PC-3 (cell line): ENCODE measurements around the gene C6orf47. TPM values are rescaled to one million over a fixed set of nuclear protein-coding genes. Genes with fewer than 3 reads are reported as not detected.

Experiments
- ATAC-seq: fragments of 200-7000 bp; cut with Tn5 transposase; 2 replicates; pipeline ENCODE4 v1.9.1; 2020; ENCODE audit warnings: mild to moderate bottlenecking, moderate library complexity
- BruUV-seq: library from RNA; stranded (reverse); fragments of 400-500 nt; replicated peaks from 2 replicates; lab custom pipeline; 2021; lab: Mats Ljungman, UMichigan
- CTCF ChIA-PET: fragments of 300-600 bp; sonication (Branson Sonifier 250); formaldehyde crosslinking; loops from one replicate; lab custom pipeline; 2022; ENCODE audit warnings: antibody characterized with exemption; lab: Charles Lee
- POLR2A ChIA-PET: fragments of 300-600 bp; sonication (Branson Sonifier 250); formaldehyde crosslinking; loops from one replicate; lab custom pipeline; 2022; ENCODE audit warnings: antibody characterized with exemption; ENCODE audit not compliant: unreplicated experiment; lab: Charles Lee
- DNase-seq: peaks from one replicate; pipeline ENCODE4 v3.0.0-alpha.2; 2015
- H2AFZ ChIP-seq: fragments of 300-600 bp; sonication (generic); 2 replicates; pipeline ENCODE4 v1.6.0; 2016; ENCODE audit warnings: antibody characterized with exemption, low read length
- H3F3A ChIP-seq: fragments of 300-600 bp; sonication (generic); one replicate; pipeline ENCODE4 v1.6.0; 2017; ENCODE audit warnings: antibody characterized with exemption, low read length, control low read depth, mild to moderate bottlenecking; ENCODE audit not compliant: unreplicated experiment
- H3K27ac ChIP-seq: fragments of 300-600 bp; sonication (generic); 2 replicates; pipeline ENCODE4 v1.5.1; 2016; ENCODE audit warnings: mild to moderate bottlenecking, low read length
- H3K27me3 ChIP-seq: fragments of 300-600 bp; sonication (generic); 2 replicates; pipeline ENCODE4 v1.6.1; 2016; ENCODE audit warnings: low read length, mixed read lengths
- H3K36me3 ChIP-seq: fragments of 300-600 bp; sonication (generic); 2 replicates; pipeline ENCODE4 v1.6.1; 2016; ENCODE audit warnings: low read depth, mixed run types, low read length, mixed read lengths
- H3K4me1 ChIP-seq: fragments of 300-600 bp; sonication (generic); 2 replicates; pipeline ENCODE4 v1.5.1; 2016; ENCODE audit warnings: low read length; ENCODE audit not compliant: insufficient read depth
- H3K4me2 ChIP-seq: fragments of 300-600 bp; sonication (generic); 2 replicates; pipeline ENCODE4 v1.6.0; 2016; ENCODE audit warnings: low read length
- H3K4me3 ChIP-seq: fragments of 300-600 bp; sonication (generic); 2 replicates; pipeline ENCODE4 v1.5.1; 2016; ENCODE audit warnings: mild to moderate bottlenecking, low read length, mixed read lengths
- H3K79me2 ChIP-seq: fragments of 300-600 bp; sonication (generic); 2 replicates; pipeline ENCODE4 v1.6.1; 2017; ENCODE audit warnings: low read length, mixed read lengths
- H3K9ac ChIP-seq: fragments of 300-600 bp; sonication (generic); 2 replicates; pipeline ENCODE4 v1.6.0; 2016; ENCODE audit warnings: mild to moderate bottlenecking, low read length
- H3K9me2 ChIP-seq: fragments of 300-600 bp; sonication (generic); replicated peaks from 2 replicates; pipeline ENCODE4 v1.6.1; 2016; ENCODE audit warnings: mixed run types, low read length, mixed read lengths
- H3K9me3 ChIP-seq: fragments of 300-600 bp; sonication (generic); 2 replicates; pipeline ENCODE4 v1.6.1; 2016; ENCODE audit warnings: low read length, mixed read lengths
- H4K20me1 ChIP-seq: fragments of 300-600 bp; sonication (generic); 2 replicates; pipeline ENCODE4 v1.6.1; 2016; ENCODE audit warnings: low read length, mixed read lengths
- CTCF ChIP-seq: fragments of 300-600 bp; sonication (generic); conservative IDR thresholded peaks from 2 replicates; pipeline ENCODE4 v1.5.1; 2017; ENCODE audit warnings: antibody characterized with exemption, low read depth, mild to moderate bottlenecking, low read length
- EZH2 ChIP-seq: fragments of 300-600 bp; sonication (generic); IDR thresholded peaks from one replicate; pipeline ENCODE4 v1.6.1; 2017; ENCODE audit warnings: antibody characterized with exemption, mild to moderate bottlenecking, low read length; ENCODE audit not compliant: unreplicated experiment
- EZH2phosphoT487 ChIP-seq: fragments of 300-600 bp; sonication (generic); IDR thresholded peaks from 2 replicates; pipeline ENCODE4 v1.6.1; 2018; ENCODE audit warnings: mild to moderate bottlenecking, antibody characterized with exemption, low read length, borderline replicate concordance
- intact Hi-C: fragments of 100-400 bp; cut with micrococcal nuclease; formaldehyde crosslinking; loops from 2 replicates; pipeline ENCODE4 v1.9.0; 2023
- total RNA-seq: library from RNA; depleted of rRNA; stranded (reverse); fragments of >200 nt; gene quantifications from 2 replicates; pipeline ENCODE4 v1.2.3, GENCODE V29; 2014

Gene C6orf47
- total RNA-seq, 1 experiment from 2014 or later: 26.3 TPM

GRCh38 chr6:31634969-31635575 lies 25.5 kb downstream of the C6orf47 start:
- no peaks in the 10 kb centered on the region for H3K79me2 ChIP-seq
- H4K20me1 ChIP-seq: peaks cover 3% of the 10 kb centered on the region; the same call in 1 of the 2 replicates
- no peaks in the 10 kb centered on the region for H3K9me3 ChIP-seq
- intact Hi-C loops: no loop called here
- H3K9me2 ChIP-seq: no peaks in the 10 kb centered on the region
- no TSS peak for BruUV-seq
- ChIA-PET POLR2A (no interaction called here), CTCF (no interaction called here)
- ATAC-seq: no peak
- H3K36me3 ChIP-seq: peaks cover 76% of the 10 kb centered on the region
- H3K4me2 ChIP-seq: no peak overlapping the region
- no peak overlapping the region for H3K4me3 ChIP-seq
- no peak overlapping the region for H3K27ac ChIP-seq
- no peak overlapping the region for H3K9ac ChIP-seq
- H3F3A ChIP-seq: peaks cover 14% of the 10 kb centered on the region
- H2AFZ ChIP-seq: no peak overlapping the region
- H3K27me3 ChIP-seq: no peaks in the 10 kb centered on the region
- no peaks in the 10 kb centered on the region for H3K4me1 ChIP-seq
- DNase-seq: no peak
- no peak for TF ChIP-seq CTCF
- TF ChIP-seq EZH2: no peak
- no peak for TF ChIP-seq EZH2phosphoT487

- Histone ChIP-seq H3K27me3 (no peaks in the 10 kb centered on the region), H3K36me3 (peaks cover 84% of the 10 kb centered on the region), H3K9ac (no peak overlapping the region), H3K79me2 (no peaks in the 10 kb centered on the region), H3K4me2 (no peak overlapping the region), H4K20me1 (peaks cover 3% of the 10 kb centered on the region; the same call in 1 of the 2 replicates), H3F3A (peaks cover 6% of the 10 kb centered on the region), H3K4me1 (no peaks in the 10 kb centered on the region), H2AFZ (no peak overlapping the region), H3K4me3 (no peak overlapping the region), H3K27ac (no peak overlapping the region), H3K9me2 (no peaks in the 10 kb centered on the region), H3K9me3 (no peaks in the 10 kb centered on the region)
- no peak for ATAC-seq
- intact Hi-C loops: no loop called here
- no peak for TF ChIP-seq CTCF
- ChIA-PET POLR2A (no interaction called here), CTCF (no interaction called here)
- no peak for DNase-seq
- BruUV-seq: no TSS peak
These were observed 26.4 kb downstream of the C6orf47 start for GRCh38 chr6:31634131-31634530.

GRCh38 chr6:31633447-31633846 lies 27.1 kb downstream of the C6orf47 start:
- Histone ChIP-seq H4K20me1 (peaks cover 3% of the 10 kb centered on the region; the same call in 1 of the 2 replicates), H3K36me3 (peaks cover 90% of the 10 kb centered on the region)
- no peak for ATAC-seq

More at GRCh38 chr6:31633447-31633846, 27.1 kb downstream of the C6orf47 start:
- no peak for DNase-seq
- H3K4me1 ChIP-seq: no peaks in the 10 kb centered on the region
- ChIA-PET POLR2A (no interaction called here), CTCF (no interaction called here)
- no peaks in the 10 kb centered on the region for H3K27me3 ChIP-seq
- no TSS peak for BruUV-seq
- no peak overlapping the region for H3K4me2 ChIP-seq
- H3K9me3 ChIP-seq: no peaks in the 10 kb centered on the region
- intact Hi-C loops: no loop called here
- no peaks in the 10 kb centered on the region for H3K9me2 ChIP-seq
- H3K4me3 ChIP-seq: no peak overlapping the region
- no peaks in the 10 kb centered on the region for H3K79me2 ChIP-seq
- peaks cover 6% of the 10 kb centered on the region for H3F3A ChIP-seq
- H3K27ac ChIP-seq: no peak overlapping the region
- TF ChIP-seq EZH2: no peak
- TF ChIP-seq CTCF: no peak
- TF ChIP-seq EZH2phosphoT487: no peak
- H2AFZ ChIP-seq: no peak overlapping the region
- H3K9ac ChIP-seq: no peak overlapping the region
